Tibial nerve (tissue), 3 donors: ENCODE data around the gene CCDC39.

Source experiments
- POLR2A ChIP-seq, 2 donors: fragments of 450-650 bp; IDR thresholded peaks; one replicate each; pipeline ENCODE4 v1.6.1; 2017; ENCODE audit warnings: antibody characterized with exemption in 2 of 2, mild to moderate bottlenecking in 2 of 2, moderate library complexity in 2 of 2
- TF ChIP-seq, protein P1 (sequence below), 5 experiments: fragments of 200-600 bp in 3 of 5; fragments of 450-650 bp in 2 of 5; sonication (generic) in 3 of 5; IDR thresholded peaks; one replicate each; pipeline ENCODE4 v1.5.1; 2016 to 2019; ENCODE audit warnings: antibody characterized with exemption in 5 of 5, mild to moderate bottlenecking in 3 of 5, moderate library complexity in 2 of 5

DNA sequence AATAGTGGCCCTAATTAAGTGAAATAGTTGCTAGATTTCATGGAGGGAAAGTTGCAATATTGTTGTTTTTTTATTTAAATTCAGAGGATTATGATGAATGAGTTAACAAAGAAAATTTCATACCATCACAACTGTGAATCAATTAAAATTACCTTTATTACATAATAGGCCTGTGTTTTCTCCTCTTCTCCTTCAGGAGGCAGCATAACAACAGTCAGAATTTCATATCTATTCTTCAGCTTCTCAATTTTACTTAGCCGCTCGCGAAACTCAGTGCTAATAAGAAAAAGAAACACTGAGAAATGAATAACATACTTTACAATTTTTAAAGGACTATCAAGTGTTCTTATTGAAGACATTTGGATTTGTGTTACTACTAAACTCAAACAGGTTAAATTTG, 48.0 kb downstream of the CCDC39 start:
- TF ChIP-seq, protein P1, sequence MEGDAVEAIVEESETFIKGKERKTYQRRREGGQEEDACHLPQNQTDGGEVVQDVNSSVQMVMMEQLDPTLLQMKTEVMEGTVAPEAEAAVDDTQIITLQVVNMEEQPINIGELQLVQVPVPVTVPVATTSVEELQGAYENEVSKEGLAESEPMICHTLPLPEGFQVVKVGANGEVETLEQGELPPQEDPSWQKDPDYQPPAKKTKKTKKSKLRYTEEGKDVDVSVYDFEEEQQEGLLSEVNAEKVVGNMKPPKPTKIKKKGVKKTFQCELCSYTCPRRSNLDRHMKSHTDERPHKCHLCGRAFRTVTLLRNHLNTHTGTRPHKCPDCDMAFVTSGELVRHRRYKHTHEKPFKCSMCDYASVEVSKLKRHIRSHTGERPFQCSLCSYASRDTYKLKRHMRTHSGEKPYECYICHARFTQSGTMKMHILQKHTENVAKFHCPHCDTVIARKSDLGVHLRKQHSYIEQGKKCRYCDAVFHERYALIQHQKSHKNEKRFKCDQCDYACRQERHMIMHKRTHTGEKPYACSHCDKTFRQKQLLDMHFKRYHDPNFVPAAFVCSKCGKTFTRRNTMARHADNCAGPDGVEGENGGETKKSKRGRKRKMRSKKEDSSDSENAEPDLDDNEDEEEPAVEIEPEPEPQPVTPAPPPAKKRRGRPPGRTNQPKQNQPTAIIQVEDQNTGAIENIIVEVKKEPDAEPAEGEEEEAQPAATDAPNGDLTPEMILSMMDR (IDR thresholded peaks at IDR 0.05) = no peak
- TF ChIP-seq POLR2A (IDR thresholded peaks at IDR 0.05) = no peak
